H9 (cell line): ENCODE measurements around the gene PLA2R1. TPM values are rescaled to one million over a fixed set of nuclear protein-coding genes. Genes with fewer than 3 reads are reported as not detected.

ENCODE experiments used
- DNase-seq: peaks from one replicate; pipeline ENCODE4 v3.0.0-alpha.2; 2017
- H2AFZ ChIP-seq: one replicate; pipeline ENCODE4 v1.6.1; 2013; ENCODE audit warnings: mild to moderate bottlenecking, low read length, control low read depth, moderate library complexity
- H2AK5ac ChIP-seq: 2 replicates; pipeline ENCODE4 v1.6.1; 2013; ENCODE audit warnings: low read length, control low read depth, mixed read lengths; ENCODE audit not compliant: insufficient read length
- H2BK120ac ChIP-seq: one replicate; pipeline ENCODE4 v1.6.1; 2013; ENCODE audit warnings: low read depth, mild to moderate bottlenecking, low read length, control low read depth, inconsistent platforms; ENCODE audit not compliant: poor library complexity, severe bottlenecking
- H2BK12ac ChIP-seq: 2 replicates; pipeline ENCODE4 v1.6.1; 2013; ENCODE audit warnings: low read length, control low read depth, mixed read lengths, low read depth; ENCODE audit not compliant: insufficient read length
- H2BK15ac ChIP-seq: 2 replicates; pipeline ENCODE4 v1.6.1; 2013; ENCODE audit warnings: low read depth, low read length, control low read depth
- H2BK20ac ChIP-seq: one replicate; pipeline ENCODE4 v1.6.1; 2013; ENCODE audit warnings: low read depth, mild to moderate bottlenecking, low read length, control low read depth, inconsistent platforms; ENCODE audit not compliant: poor library complexity, severe bottlenecking
- H2BK5ac ChIP-seq: 2 replicates; pipeline ENCODE4 v1.6.1; 2013; ENCODE audit warnings: low read length, control low read depth, mixed read lengths; ENCODE audit not compliant: insufficient read length
- H3K14ac ChIP-seq: 2 replicates; pipeline ENCODE4 v1.6.1; 2013; ENCODE audit warnings: low read length, control low read depth; ENCODE audit not compliant: insufficient read depth
- H3K18ac ChIP-seq: 2 replicates; pipeline ENCODE4 v1.6.1; 2013; ENCODE audit warnings: low read depth, mild to moderate bottlenecking, mixed read lengths, low read length, control low read depth; ENCODE audit not compliant: insufficient read length
- H3K23ac ChIP-seq: 2 replicates; pipeline ENCODE4 v1.6.1; 2013; ENCODE audit warnings: low read length, control low read depth, mixed read lengths, low read depth; ENCODE audit not compliant: insufficient read length
- H3K23me2 ChIP-seq: 2 replicates; pipeline ENCODE4 v1.6.1; 2013; ENCODE audit warnings: low read depth, mild to moderate bottlenecking, mixed read lengths, low read length, control low read depth; ENCODE audit not compliant: insufficient read length, poor library complexity, severe bottlenecking
- H3K27ac ChIP-seq: 2 replicates; pipeline ENCODE4 v1.5.1; 2013; ENCODE audit warnings: low read length, control low read depth, mixed read lengths, low read depth; ENCODE audit not compliant: insufficient read length
- H3K27me3 ChIP-seq: 2 replicates; pipeline ENCODE4 v1.6.1; 2013; ENCODE audit warnings: low read length, control low read depth, inconsistent platforms; ENCODE audit not compliant: insufficient read depth
- H3K4ac ChIP-seq: 2 replicates; pipeline ENCODE4 v1.6.1; 2013; ENCODE audit warnings: low read depth, mild to moderate bottlenecking, control low read depth, inconsistent platforms, low read length, moderate library complexity
- H3K4me1 ChIP-seq: 2 replicates; pipeline ENCODE4 v1.6.1; 2013; ENCODE audit warnings: low read length, control low read depth, inconsistent platforms; ENCODE audit not compliant: insufficient read depth
- H3K4me2 ChIP-seq: 2 replicates; pipeline ENCODE4 v1.6.1; 2013; ENCODE audit warnings: low read length, control low read depth, mixed read lengths; ENCODE audit not compliant: insufficient read length, insufficient read depth
- H3K56ac ChIP-seq: 2 replicates; pipeline ENCODE4 v1.6.1; 2013; ENCODE audit warnings: low read depth, mild to moderate bottlenecking, mixed read lengths, low read length, control low read depth; ENCODE audit not compliant: insufficient read length
- H3K79me1 ChIP-seq: 2 replicates; pipeline ENCODE4 v1.6.1; 2013; ENCODE audit warnings: low read depth, mild to moderate bottlenecking, moderate library complexity, low read length, control low read depth, inconsistent platforms; ENCODE audit not compliant: insufficient read depth, poor library complexity, severe bottlenecking
- H3K79me2 ChIP-seq: 2 replicates; pipeline ENCODE4 v1.6.1; 2013; ENCODE audit warnings: low read length, control low read depth, inconsistent platforms; ENCODE audit not compliant: insufficient read depth
- H3K9ac ChIP-seq: 2 replicates; pipeline ENCODE4 v1.6.1; 2013; ENCODE audit warnings: low read length, control low read depth, mixed read lengths; ENCODE audit not compliant: insufficient read length; ENCODE audit errors: extremely low read depth
- H3K9me3 ChIP-seq: one replicate; pipeline ENCODE4 v1.6.1; 2013; ENCODE audit warnings: low read depth, low read length, inconsistent platforms; ENCODE audit not compliant: control insufficient read depth
- H3T11ph ChIP-seq: one replicate; pipeline ENCODE4 v1.6.1; 2013; ENCODE audit warnings: mild to moderate bottlenecking, low read length, control low read depth, inconsistent platforms
- H4K20me1 ChIP-seq: one replicate; pipeline ENCODE4 v1.6.1; 2013; ENCODE audit not compliant: control insufficient read depth, insufficient read length, insufficient read depth
- H4K5ac ChIP-seq: 2 replicates; pipeline ENCODE4 v1.6.1; 2013; ENCODE audit warnings: low read depth, mild to moderate bottlenecking, mixed read lengths, low read length, control low read depth; ENCODE audit not compliant: insufficient read length
- H4K8ac ChIP-seq: replicated peaks from 2 replicates; pipeline ENCODE4 v1.6.1; 2013; ENCODE audit warnings: low read length, control low read depth, mixed read lengths, low read depth; ENCODE audit not compliant: insufficient read length
- H4K91ac ChIP-seq: 2 replicates; pipeline ENCODE4 v1.6.1; 2013; ENCODE audit warnings: low read depth, mild to moderate bottlenecking, moderate library complexity, mixed read lengths, low read length, control low read depth; ENCODE audit not compliant: insufficient read length
- H3K27ac Mint-ChIP-seq, 3 experiments: 2 replicates in 2 of 3; 3 replicates in 1 of 3; pipeline ENCODE4 v1.8.0; 2020 to 2021; ENCODE audit warnings: mixed read lengths in 3 of 3, mild to moderate bottlenecking in 1 of 3, moderate library complexity in 1 of 3
- H3K27me3 Mint-ChIP-seq: 2 replicates; pipeline ENCODE4 v1.8.0; 2021; ENCODE audit warnings: low read depth, mild to moderate bottlenecking, moderate library complexity, mixed read lengths
- H3K36me3 Mint-ChIP-seq, 3 experiments: 2 replicates in 2 of 3; 3 replicates in 1 of 3; pipeline ENCODE4 v1.8.0; 2020 to 2021; ENCODE audit warnings: low read depth in 3 of 3, mixed read lengths in 3 of 3; ENCODE audit not compliant: insufficient read depth in 1 of 3
- H3K4me1 Mint-ChIP-seq, 2 experiments: 2 replicates each; pipeline ENCODE4 v1.8.0; 2020; ENCODE audit warnings: mixed read lengths in 2 of 2
- H3K4me3 Mint-ChIP-seq, 2 experiments: 2 replicates in 1 of 2; 3 replicates in 1 of 2; pipeline ENCODE4 v1.8.0; 2020 to 2021; ENCODE audit warnings: mild to moderate bottlenecking in 2 of 2, mixed read lengths in 2 of 2, moderate library complexity in 1 of 2
- H3K9me3 Mint-ChIP-seq, 2 experiments: 2 replicates in 1 of 2; 3 replicates in 1 of 2; pipeline ENCODE4 v1.8.0; 2020; ENCODE audit warnings: mild to moderate bottlenecking in 2 of 2, mixed read lengths in 2 of 2, moderate library complexity in 1 of 2
- WGBS: extraction: QIAGEN DNeasy Blood & Tissue Kit; methylation state at CpG from one replicate; pipeline ENCODE4 v1.1.7; 2013; ENCODE audit warnings: missing lambda C conversion rate, low lambda C conversion rate, mixed read lengths; ENCODE audit not compliant: insufficient read length; ENCODE audit errors: extremely low coverage; 5-methylcytosine and 5-hydroxymethylcytosine counted together
- total RNA-seq: library from RNA; stranded (reverse); gene quantifications from 2 replicates; pipeline ENCODE4 v1.2.1, GENCODE V29; 2021
- TF ChIP-seq, protein P1 (sequence below): fragments of 200-600 bp; sonication (generic); conservative IDR thresholded peaks from 3 replicates; pipeline ENCODE4 v1.8.0; 2021; ENCODE audit warnings: antibody characterized with exemption, mild to moderate bottlenecking

The PLA2R1 gene
- total RNA-seq, 1 experiment from 2014 or later: 0.83 TPM

DNA sequence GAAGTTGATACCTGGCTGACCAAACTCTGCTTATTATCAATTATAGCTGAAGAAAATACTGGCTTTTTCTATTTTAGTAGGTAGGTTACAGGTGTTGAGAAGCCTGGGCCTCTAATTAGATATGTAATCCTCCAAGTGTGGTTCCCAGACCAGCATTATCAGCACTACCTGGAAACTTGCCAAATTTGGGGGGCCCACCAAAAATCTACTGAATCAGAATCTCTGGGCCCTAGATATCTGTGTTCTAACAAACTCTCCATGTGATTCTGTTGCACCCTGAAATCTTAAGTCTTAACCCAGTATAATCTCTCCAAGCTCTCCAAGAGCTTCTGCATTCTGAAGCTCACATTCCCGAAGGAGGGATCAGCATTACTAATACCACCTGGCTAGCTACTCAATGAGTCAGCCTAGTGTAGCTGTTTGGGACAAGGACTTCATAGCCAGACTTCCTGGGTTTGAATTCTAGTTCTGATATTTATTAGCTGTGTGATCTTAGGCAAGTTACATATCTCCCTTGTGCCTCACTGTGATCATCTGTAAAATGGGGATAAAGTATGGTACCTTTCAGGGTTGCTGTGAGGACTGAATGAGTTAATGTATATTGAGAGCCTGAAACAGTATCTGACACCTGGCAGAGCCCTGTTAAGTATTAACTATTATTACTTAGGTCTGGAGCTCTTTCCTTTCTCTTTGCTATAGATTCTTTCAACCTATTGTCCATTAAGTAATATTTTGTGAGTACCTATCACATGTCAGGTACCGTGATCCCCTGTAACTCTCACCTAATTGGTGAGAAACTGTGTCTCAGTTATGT lies 170.3 kb downstream of the PLA2R1 start:
- H2BK12ac ChIP-seq: no peak overlapping the region
- no peak for DNase-seq
- H3K27ac ChIP-seq: no peak overlapping the region
- H3K4ac ChIP-seq: no peak overlapping the region
- H2AFZ ChIP-seq: no peak overlapping the region
- H3K56ac ChIP-seq: no peak overlapping the region
- TF ChIP-seq, protein P1, sequence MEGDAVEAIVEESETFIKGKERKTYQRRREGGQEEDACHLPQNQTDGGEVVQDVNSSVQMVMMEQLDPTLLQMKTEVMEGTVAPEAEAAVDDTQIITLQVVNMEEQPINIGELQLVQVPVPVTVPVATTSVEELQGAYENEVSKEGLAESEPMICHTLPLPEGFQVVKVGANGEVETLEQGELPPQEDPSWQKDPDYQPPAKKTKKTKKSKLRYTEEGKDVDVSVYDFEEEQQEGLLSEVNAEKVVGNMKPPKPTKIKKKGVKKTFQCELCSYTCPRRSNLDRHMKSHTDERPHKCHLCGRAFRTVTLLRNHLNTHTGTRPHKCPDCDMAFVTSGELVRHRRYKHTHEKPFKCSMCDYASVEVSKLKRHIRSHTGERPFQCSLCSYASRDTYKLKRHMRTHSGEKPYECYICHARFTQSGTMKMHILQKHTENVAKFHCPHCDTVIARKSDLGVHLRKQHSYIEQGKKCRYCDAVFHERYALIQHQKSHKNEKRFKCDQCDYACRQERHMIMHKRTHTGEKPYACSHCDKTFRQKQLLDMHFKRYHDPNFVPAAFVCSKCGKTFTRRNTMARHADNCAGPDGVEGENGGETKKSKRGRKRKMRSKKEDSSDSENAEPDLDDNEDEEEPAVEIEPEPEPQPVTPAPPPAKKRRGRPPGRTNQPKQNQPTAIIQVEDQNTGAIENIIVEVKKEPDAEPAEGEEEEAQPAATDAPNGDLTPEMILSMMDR: no peak
- H3K18ac ChIP-seq: no peak overlapping the region
- no peak overlapping the region for H2BK120ac ChIP-seq
- no peaks in the 10 kb centered on the region; the same call in 1 of the 2 replicates for H3K4me1 ChIP-seq
- no peak overlapping the region for H2AK5ac ChIP-seq
- H3K4me2 ChIP-seq: no peak overlapping the region
- H3K27me3 ChIP-seq: 0 out of 2 replicates have a peak, but pooled peaks cover 3% of the 10 kb centered on the region
- H3K36me3 Mint-ChIP-seq: no peaks in the 10 kb centered on the region; a peak in 1 of 7 replicates
- H4K20me1 ChIP-seq: no peaks in the 10 kb centered on the region
- WGBS: no CpG with 5 or more reads among the region's 2 CpGs
- no peaks in the 10 kb centered on the region for H3K9me3 ChIP-seq
- no peak overlapping the region for H2BK5ac ChIP-seq
- no peak overlapping the region for H3K4me3 Mint-ChIP-seq
- no peaks in the 10 kb centered on the region for H3K23me2 ChIP-seq
- no peak overlapping the region for H4K5ac ChIP-seq
- H3K27ac Mint-ChIP-seq: no peak overlapping the region
- H3T11ph ChIP-seq: no peak overlapping the region
- H3K79me1 ChIP-seq: no peaks in the 10 kb centered on the region
- H2BK15ac ChIP-seq: no peak overlapping the region
- H2BK20ac ChIP-seq: no peak overlapping the region
- no peak overlapping the region for H3K9ac ChIP-seq
- H3K23ac ChIP-seq: no peak overlapping the region
- peaks cover 5% of the 10 kb centered on the region for H3K27me3 Mint-ChIP-seq
- H4K91ac ChIP-seq: no peak overlapping the region
- no peaks in the 10 kb centered on the region for H3K9me3 Mint-ChIP-seq
- H3K79me2 ChIP-seq: no peaks in the 10 kb centered on the region
- no peak overlapping the region for H3K14ac ChIP-seq
- H3K4me1 Mint-ChIP-seq: peaks cover 7 to 14% of the 10 kb centered on the region in 2 experiments
- no peak overlapping the region for H4K8ac ChIP-seq
